ENCODE results near the gene FBXL4.
"Not testable (repeated sequence)": the region's sequence is repeated elsewhere in the genome, so short reads cannot be mapped to it uniquely, and the experiment has no call there.

DNA sequence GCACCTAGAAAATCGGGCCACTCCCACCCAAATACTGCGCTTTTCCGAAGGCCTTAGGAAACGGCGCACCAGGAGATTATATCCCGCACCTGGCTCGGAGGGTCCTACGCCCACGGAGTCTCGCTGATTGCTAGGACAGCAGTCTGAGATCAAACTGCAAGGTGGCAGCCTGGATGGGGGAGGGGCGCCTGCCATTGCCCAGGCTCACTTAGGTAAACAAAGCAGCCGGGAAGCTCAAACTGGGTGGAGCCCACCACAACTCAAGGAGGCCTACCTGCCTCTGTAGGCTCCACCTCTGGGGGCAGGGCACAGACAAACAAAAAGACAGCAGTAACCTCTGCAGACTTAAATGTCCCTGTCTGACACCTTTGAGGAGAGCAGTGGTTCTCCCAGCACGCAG is 36.8 kb downstream of the FBXL4 start:
- TF ChIP-seq POLR2AphosphoS5, GABPA (IDR thresholded peaks at IDR 0.05; ENCODE audit: low read depth): not testable (repeated sequence)
- TF ChIP-seq, protein P1, sequence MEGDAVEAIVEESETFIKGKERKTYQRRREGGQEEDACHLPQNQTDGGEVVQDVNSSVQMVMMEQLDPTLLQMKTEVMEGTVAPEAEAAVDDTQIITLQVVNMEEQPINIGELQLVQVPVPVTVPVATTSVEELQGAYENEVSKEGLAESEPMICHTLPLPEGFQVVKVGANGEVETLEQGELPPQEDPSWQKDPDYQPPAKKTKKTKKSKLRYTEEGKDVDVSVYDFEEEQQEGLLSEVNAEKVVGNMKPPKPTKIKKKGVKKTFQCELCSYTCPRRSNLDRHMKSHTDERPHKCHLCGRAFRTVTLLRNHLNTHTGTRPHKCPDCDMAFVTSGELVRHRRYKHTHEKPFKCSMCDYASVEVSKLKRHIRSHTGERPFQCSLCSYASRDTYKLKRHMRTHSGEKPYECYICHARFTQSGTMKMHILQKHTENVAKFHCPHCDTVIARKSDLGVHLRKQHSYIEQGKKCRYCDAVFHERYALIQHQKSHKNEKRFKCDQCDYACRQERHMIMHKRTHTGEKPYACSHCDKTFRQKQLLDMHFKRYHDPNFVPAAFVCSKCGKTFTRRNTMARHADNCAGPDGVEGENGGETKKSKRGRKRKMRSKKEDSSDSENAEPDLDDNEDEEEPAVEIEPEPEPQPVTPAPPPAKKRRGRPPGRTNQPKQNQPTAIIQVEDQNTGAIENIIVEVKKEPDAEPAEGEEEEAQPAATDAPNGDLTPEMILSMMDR (IDR thresholded peaks at IDR 0.05; ENCODE audit: insufficient read depth, low read length), result not testable (repeated sequence)
- TF ChIP-seq, protein P2, sequence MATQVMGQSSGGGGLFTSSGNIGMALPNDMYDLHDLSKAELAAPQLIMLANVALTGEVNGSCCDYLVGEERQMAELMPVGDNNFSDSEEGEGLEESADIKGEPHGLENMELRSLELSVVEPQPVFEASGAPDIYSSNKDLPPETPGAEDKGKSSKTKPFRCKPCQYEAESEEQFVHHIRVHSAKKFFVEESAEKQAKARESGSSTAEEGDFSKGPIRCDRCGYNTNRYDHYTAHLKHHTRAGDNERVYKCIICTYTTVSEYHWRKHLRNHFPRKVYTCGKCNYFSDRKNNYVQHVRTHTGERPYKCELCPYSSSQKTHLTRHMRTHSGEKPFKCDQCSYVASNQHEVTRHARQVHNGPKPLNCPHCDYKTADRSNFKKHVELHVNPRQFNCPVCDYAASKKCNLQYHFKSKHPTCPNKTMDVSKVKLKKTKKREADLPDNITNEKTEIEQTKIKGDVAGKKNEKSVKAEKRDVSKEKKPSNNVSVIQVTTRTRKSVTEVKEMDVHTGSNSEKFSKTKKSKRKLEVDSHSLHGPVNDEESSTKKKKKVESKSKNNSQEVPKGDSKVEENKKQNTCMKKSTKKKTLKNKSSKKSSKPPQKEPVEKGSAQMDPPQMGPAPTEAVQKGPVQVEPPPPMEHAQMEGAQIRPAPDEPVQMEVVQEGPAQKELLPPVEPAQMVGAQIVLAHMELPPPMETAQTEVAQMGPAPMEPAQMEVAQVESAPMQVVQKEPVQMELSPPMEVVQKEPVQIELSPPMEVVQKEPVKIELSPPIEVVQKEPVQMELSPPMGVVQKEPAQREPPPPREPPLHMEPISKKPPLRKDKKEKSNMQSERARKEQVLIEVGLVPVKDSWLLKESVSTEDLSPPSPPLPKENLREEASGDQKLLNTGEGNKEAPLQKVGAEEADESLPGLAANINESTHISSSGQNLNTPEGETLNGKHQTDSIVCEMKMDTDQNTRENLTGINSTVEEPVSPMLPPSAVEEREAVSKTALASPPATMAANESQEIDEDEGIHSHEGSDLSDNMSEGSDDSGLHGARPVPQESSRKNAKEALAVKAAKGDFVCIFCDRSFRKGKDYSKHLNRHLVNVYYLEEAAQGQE (IDR thresholded peaks at IDR 0.05; ENCODE audit: insufficient replicate concordance, low read depth), result not testable (repeated sequence)

All from HL-60 (cell line).